IMR-90 (cell line): ENCODE measurements around the gene STK17B.

Experiments used
- CEBPB ChIP-seq: IDR thresholded peaks from 2 replicates; pipeline ENCODE4 v1.6.1; 2012; ENCODE audit warnings: low read depth, low read length, improper control_type of control experiment
- CHD1 ChIP-seq: IDR thresholded peaks from 2 replicates; pipeline ENCODE4 v1.6.1; 2012; ENCODE audit warnings: low read depth, low read length, improper control_type of control experiment
- FOS ChIP-seq: fragments of 150-350 bp; IDR thresholded peaks from 2 replicates; pipeline ENCODE4 v1.6.1; 2016; ENCODE audit warnings: low read depth, low read length
- MAFK ChIP-seq: IDR thresholded peaks from 2 replicates; pipeline ENCODE4 v1.6.1; 2012; ENCODE audit warnings: low read depth, low read length, improper control_type of control experiment
- MAZ ChIP-seq: IDR thresholded peaks from 2 replicates; pipeline ENCODE4 v1.6.1; 2012; ENCODE audit warnings: low read depth, mild to moderate bottlenecking, low read length, improper control_type of control experiment, moderate library complexity, borderline replicate concordance
- MXI1 ChIP-seq: IDR thresholded peaks from 2 replicates; pipeline ENCODE4 v1.6.1; 2012; ENCODE audit warnings: low read depth, mild to moderate bottlenecking, low read length, moderate library complexity, borderline replicate concordance
- POLR2A ChIP-seq: IDR thresholded peaks from 2 replicates; pipeline ENCODE4 v1.6.1; 2012; ENCODE audit warnings: mild to moderate bottlenecking, low read depth, low read length
- RCOR1 ChIP-seq: IDR thresholded peaks from 2 replicates; pipeline ENCODE4 v1.6.1; 2012; ENCODE audit warnings: mild to moderate bottlenecking, low read length, improper control_type of control experiment; ENCODE audit not compliant: insufficient replicate concordance
- RFX5 ChIP-seq: IDR thresholded peaks from 2 replicates; pipeline ENCODE4 v1.8.0; 2012; ENCODE audit warnings: low read depth, mild to moderate bottlenecking, low read length, moderate library complexity
- SMC3 ChIP-seq: fragments of 150-350 bp; IDR thresholded peaks from 2 replicates; pipeline ENCODE4 v1.6.1; 2016; ENCODE audit warnings: low read depth, mild to moderate bottlenecking, antibody characterized with exemption, low read length, moderate library complexity
- TF ChIP-seq, protein P1 (sequence below): conservative IDR thresholded peaks from 2 replicates; pipeline ENCODE4 v1.5.1; 2012; ENCODE audit warnings: mild to moderate bottlenecking, low read depth, low read length, improper control_type of control experiment
- TF ChIP-seq, protein P2 (sequence below): fragments of 150-350 bp; IDR thresholded peaks from 2 replicates; pipeline ENCODE4 v1.6.1; 2016; ENCODE audit warnings: low read depth, mild to moderate bottlenecking, low read length, moderate library complexity, borderline replicate concordance
- TF ChIP-seq, protein P3 (sequence below): fragments of 150-350 bp; IDR thresholded peaks from 2 replicates; pipeline ENCODE4 v1.6.1; 2017; ENCODE audit warnings: mild to moderate bottlenecking, antibody characterized with exemption, low read length, low read depth

DNA sequence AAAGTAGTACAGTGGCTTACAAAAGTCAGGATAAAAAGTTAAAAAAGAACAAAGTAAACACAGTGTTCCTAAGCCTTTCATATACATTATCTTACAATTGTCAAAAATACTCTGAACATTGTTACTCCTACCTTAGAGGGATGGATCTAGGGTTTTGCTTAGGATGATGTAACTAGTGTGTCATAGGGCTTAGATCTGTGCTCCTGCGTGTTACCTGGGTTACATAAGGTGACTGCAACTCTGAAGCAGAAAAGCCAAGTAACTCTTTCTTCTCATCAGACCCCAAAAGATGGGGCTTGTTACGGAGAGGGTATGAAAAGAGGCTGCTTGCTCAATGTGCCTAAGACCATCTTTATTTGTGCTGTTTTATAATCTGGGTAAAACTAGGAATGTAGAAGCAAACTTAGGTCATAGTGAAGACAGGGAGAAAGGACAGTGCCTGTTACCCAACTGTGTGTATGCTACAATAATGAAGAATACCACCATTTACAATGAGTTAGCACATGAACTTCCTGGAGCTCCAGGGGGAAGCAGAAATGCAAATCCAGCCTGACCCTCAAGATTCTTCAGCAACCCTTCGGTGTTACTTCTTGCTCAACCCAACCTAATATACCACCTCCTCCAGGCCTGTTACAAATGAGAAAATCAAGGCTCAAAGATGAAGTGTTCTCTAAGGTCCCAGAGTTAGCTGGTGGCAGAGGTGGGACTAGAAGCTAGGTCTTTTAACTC, 42.0 kb upstream of the STK17B start:
- TF ChIP-seq MXI1 (no peak), POLR2A (no peak), RCOR1 (no peak), CHD1 (no peak), CEBPB (no peak), MAZ (no peak), FOS (no peak), SMC3 (no peak), MAFK (no peak), RFX5 (no peak)
- TF ChIP-seq, protein P1, sequence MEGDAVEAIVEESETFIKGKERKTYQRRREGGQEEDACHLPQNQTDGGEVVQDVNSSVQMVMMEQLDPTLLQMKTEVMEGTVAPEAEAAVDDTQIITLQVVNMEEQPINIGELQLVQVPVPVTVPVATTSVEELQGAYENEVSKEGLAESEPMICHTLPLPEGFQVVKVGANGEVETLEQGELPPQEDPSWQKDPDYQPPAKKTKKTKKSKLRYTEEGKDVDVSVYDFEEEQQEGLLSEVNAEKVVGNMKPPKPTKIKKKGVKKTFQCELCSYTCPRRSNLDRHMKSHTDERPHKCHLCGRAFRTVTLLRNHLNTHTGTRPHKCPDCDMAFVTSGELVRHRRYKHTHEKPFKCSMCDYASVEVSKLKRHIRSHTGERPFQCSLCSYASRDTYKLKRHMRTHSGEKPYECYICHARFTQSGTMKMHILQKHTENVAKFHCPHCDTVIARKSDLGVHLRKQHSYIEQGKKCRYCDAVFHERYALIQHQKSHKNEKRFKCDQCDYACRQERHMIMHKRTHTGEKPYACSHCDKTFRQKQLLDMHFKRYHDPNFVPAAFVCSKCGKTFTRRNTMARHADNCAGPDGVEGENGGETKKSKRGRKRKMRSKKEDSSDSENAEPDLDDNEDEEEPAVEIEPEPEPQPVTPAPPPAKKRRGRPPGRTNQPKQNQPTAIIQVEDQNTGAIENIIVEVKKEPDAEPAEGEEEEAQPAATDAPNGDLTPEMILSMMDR: no peak
- TF ChIP-seq, protein P2, sequence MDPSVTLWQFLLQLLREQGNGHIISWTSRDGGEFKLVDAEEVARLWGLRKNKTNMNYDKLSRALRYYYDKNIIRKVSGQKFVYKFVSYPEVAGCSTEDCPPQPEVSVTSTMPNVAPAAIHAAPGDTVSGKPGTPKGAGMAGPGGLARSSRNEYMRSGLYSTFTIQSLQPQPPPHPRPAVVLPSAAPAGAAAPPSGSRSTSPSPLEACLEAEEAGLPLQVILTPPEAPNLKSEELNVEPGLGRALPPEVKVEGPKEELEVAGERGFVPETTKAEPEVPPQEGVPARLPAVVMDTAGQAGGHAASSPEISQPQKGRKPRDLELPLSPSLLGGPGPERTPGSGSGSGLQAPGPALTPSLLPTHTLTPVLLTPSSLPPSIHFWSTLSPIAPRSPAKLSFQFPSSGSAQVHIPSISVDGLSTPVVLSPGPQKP: no peak
- TF ChIP-seq, protein P3, sequence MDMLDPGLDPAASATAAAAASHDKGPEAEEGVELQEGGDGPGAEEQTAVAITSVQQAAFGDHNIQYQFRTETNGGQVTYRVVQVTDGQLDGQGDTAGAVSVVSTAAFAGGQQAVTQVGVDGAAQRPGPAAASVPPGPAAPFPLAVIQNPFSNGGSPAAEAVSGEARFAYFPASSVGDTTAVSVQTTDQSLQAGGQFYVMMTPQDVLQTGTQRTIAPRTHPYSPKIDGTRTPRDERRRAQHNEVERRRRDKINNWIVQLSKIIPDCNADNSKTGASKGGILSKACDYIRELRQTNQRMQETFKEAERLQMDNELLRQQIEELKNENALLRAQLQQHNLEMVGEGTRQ: no peak
